GM12875 (cell line): ENCODE measurements around the gene SH3PXD2A.

Experiments
- H3K4me3 ChIP-seq: one replicate; pipeline ENCODE4 v1.5.1; 2011; ENCODE audit warnings: low read depth, low read length, control low read depth
- TF ChIP-seq, protein P1 (sequence below): IDR thresholded peaks from 2 replicates; pipeline ENCODE4 v1.5.1; 2011; ENCODE audit warnings: low read depth, mild to moderate bottlenecking, control low read depth, inconsistent platforms, low read length, moderate library complexity, borderline replicate concordance; ENCODE audit not compliant: insufficient read depth

Gene SH3PXD2A

DNA sequence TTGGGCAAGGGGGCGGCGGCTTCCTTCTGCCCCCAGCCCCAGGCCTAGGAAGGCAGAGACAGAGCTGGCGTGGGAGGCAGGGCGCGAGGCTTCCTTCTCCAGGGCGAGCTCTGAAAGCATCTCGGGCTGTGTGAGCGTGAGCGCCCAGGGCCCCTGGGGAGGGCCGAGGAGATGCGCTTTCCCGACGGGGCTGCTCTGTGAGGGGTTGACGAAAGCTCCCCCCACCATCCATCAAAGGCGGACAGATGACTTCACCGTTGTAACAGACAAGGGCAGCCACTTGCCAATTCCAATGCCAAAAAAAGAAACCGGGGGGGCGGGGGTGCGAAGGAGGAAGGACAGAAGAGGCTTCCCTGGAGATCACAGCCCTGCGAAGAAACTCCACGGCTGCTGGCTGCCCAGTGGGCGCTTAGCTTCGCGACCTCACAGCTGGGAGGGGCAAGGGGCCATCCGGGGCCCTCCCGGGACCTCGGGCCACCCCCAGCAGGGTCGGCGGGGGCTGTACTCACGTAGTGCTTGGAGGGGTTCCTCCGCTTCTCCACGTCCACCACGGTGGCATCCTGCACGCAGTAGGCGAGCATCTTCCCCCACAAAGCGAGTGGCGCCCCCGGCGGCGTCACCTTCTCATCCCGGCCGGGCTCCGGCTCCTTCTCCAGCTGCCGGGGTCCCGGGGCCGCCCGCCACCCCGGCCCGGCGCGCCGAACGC, 537 bp downstream of the SH3PXD2A start:
- H3K4me3 ChIP-seq, result no peak overlapping the region
- TF ChIP-seq, protein P1, sequence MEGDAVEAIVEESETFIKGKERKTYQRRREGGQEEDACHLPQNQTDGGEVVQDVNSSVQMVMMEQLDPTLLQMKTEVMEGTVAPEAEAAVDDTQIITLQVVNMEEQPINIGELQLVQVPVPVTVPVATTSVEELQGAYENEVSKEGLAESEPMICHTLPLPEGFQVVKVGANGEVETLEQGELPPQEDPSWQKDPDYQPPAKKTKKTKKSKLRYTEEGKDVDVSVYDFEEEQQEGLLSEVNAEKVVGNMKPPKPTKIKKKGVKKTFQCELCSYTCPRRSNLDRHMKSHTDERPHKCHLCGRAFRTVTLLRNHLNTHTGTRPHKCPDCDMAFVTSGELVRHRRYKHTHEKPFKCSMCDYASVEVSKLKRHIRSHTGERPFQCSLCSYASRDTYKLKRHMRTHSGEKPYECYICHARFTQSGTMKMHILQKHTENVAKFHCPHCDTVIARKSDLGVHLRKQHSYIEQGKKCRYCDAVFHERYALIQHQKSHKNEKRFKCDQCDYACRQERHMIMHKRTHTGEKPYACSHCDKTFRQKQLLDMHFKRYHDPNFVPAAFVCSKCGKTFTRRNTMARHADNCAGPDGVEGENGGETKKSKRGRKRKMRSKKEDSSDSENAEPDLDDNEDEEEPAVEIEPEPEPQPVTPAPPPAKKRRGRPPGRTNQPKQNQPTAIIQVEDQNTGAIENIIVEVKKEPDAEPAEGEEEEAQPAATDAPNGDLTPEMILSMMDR, result no peak

DNA sequence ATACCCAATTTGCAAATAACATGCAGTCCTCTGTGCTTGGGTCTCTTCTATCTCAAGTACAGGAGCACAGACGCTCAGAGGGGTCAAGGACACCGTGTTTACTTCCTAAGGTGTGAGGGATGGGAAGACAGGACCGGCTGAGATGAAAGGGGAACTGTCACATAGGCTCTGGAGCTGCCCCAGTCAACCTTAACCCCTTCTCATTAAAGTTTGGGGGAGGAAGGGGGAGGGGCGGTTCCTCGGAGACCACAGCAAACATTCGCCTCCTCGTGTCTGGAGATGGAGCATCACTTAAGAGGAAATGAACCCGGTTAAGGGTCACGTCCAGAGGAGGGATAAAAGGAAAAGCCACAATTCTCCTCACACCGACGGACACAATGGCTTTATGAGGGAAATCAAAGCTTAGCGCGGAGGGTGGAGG, 1.1 kb downstream of the SH3PXD2A start:
- TF ChIP-seq, protein P1, result no peak
- H3K4me3 ChIP-seq, result no peak overlapping the region

DNA sequence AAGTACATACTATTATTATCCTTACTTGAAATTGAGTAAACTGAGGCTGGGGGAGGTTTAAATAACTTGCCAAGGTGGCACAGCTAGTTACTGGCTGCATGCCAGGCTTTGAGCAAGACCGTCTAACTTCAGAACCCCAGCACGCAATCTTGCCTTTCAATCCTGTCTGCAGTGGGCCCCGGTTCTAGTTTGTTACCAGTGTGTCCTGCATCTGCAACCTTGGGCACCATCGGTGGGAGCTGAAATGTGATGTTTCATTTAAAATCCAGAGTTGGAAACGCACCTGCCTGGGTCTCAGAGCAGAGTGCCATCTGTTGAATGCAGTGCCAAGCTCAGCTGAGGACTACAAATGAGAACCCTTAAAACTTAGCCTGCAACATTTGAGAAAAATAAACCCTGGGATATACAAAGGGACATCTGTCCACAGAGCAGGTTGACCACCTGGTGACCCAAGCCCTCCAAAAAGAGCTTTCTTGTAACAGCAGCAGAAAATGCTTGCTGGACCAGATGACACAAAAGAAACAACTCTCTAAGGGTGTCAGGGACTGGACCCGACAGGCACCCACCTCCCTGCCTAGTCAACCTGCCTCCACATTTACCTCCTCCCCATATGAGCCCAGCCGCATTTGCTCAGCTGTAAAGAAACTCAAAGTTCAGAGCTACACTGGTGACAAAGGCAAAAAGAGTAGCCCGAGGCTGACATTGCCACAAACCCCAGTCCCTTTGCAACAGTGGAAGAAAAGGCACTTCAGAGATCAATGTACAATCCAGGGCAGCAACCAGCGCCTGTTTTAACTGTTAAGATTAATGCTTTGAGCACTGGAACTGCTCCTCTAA, 1.7 kb downstream of the SH3PXD2A start:
- H3K4me3 ChIP-seq, result no peak overlapping the region

DNA sequence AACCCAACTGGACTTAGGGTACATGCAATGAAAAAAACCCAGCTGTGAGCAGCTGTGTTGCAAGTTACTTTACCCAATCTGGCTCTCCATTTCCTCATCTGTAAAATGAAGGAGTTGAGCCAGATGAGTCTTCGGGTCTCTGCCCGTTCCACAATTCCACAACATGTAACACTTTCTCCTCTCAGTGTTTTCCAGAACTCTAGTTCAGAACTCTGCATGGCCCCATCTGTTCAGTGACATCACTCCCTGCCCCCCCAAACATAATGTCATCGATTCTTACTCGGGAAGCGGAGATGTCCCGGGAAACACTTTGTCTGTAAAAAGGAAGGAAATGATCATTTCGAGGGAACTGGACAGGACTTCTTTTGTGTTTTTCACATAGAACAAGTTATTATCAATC, 2.5 kb downstream of the SH3PXD2A start:
- H3K4me3 ChIP-seq, result no peak overlapping the region
- TF ChIP-seq, protein P1, result no peak

More for the DNA sequence above, 1.7 kb downstream of the SH3PXD2A start:
- TF ChIP-seq, protein P1, result no peak

DNA sequence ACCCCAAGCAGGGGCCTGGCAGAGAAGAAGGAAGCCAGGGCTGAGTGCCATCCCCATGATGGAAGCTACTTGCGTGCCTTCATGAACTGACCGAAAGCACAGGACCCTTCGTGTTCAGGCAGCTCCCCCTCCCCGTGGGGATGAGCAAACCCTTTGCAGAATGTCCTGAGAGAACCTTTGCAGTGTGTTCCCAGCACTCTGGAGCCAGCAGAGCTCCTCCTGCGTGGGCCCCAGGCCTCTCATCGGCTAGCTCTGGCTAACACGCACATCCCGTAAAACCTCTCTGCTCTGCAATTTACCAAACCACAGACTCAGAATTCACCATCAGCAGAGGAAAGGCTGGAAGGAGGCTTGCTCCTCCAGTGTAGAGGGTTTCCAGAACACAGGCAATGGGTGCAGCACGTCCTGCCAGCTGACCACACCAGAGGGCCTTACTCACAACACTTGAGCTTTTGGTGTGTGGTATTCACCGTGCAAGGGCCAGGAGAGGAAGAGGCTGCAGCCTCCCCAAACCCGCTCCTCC, 3.1 kb downstream of the SH3PXD2A start:
- TF ChIP-seq, protein P1, result no peak
- no peak overlapping the region for H3K4me3 ChIP-seq

DNA sequence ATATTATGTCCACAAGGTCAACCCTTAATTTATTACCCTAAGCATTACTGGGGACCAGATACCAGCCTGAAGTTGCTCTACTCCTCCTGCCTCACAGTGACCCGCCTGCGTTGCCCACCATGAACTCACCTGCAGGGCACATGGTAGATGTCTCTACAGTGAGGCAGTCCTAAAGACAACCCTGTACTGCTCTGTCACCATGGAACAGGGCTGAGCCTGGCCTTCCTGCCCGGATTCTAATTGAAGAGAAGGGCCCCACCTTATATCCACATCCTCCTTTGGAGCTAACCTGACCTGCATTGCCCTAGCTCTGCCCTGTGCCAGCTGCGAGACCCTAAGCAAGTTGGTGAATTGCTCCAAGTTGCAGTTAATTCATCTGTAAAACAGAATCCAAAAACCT, 4.1 kb downstream of the SH3PXD2A start:
- TF ChIP-seq, protein P1, result no peak
- H3K4me3 ChIP-seq, result no peak overlapping the region
